ENCODE data around the gene HIC2.
"Not testable (repeated sequence)": the region's sequence is repeated elsewhere in the genome, so short reads cannot be mapped to it uniquely, and the experiment has no call there.

DNA sequence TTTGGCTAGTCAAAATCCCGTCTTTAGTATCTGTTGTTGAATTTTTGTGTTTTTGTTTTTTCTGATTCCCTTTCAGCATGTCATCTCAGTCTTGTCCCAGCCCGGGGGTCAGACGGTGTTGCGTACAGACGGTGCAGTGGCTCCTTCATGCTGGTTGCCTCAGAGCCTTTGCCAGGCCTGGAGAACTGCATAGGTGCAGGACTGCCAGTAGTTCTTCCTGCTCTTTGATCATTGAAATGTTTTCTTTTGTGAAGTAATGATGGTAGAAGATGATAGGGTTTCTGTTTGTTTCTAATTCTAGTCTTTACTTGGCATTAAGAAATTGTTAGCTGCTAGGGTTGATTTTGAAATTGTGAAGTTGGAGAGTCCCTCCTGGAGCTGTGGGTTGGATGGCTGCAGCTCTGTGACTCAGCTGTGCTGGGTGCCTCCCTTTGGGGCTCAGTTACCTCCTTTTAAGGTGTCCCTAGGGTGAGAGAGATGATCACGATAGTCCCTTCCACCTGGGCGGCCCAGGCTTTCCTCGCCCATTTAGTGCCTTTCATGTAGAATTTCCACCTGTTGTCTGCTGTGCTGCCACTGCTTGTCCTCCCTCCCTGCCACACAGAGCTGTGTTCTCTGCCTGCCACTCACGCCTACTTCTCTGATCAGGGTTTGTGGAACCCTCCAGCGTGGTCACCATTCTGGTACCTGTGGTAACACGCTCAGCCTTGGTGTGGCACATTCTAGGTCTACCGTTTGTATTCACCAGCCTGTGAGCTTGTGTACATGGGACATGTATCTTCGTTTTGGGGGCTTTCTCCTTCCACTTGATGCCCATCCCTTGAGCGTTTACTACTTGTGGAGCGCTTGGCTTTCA, 17.4 kb downstream of the HIC2 start:
- TF ChIP-seq POLR2A (IDR thresholded peaks at IDR 0.05), result not testable (repeated sequence)
- TF ChIP-seq, protein P1, sequence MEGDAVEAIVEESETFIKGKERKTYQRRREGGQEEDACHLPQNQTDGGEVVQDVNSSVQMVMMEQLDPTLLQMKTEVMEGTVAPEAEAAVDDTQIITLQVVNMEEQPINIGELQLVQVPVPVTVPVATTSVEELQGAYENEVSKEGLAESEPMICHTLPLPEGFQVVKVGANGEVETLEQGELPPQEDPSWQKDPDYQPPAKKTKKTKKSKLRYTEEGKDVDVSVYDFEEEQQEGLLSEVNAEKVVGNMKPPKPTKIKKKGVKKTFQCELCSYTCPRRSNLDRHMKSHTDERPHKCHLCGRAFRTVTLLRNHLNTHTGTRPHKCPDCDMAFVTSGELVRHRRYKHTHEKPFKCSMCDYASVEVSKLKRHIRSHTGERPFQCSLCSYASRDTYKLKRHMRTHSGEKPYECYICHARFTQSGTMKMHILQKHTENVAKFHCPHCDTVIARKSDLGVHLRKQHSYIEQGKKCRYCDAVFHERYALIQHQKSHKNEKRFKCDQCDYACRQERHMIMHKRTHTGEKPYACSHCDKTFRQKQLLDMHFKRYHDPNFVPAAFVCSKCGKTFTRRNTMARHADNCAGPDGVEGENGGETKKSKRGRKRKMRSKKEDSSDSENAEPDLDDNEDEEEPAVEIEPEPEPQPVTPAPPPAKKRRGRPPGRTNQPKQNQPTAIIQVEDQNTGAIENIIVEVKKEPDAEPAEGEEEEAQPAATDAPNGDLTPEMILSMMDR (IDR thresholded peaks at IDR 0.05), result not testable (repeated sequence)
